GM08714 (cell line): ENCODE results near the gene FOCAD.
A peak's percentile ranks its signal among the peaks of the same experiment; 100 is the strongest.
"Not testable (repeated sequence)": the region's sequence is repeated elsewhere in the genome, so short reads cannot be mapped to it uniquely, and the experiment has no call there.

Experiments used
- H3K4me3 ChIP-seq: fragments of 200-500 bp; sonication (Bioruptor generic); 2 replicates; pipeline ENCODE4 v1.5.1; 2014; ENCODE audit warnings: mild to moderate bottlenecking, low read length, inconsistent platforms
- ZNF274 ChIP-seq: IDR thresholded peaks from 2 replicates; pipeline ENCODE4 v1.6.1; 2012; ENCODE audit warnings: mild to moderate bottlenecking, low read depth, low read length

The FOCAD gene

DNA sequence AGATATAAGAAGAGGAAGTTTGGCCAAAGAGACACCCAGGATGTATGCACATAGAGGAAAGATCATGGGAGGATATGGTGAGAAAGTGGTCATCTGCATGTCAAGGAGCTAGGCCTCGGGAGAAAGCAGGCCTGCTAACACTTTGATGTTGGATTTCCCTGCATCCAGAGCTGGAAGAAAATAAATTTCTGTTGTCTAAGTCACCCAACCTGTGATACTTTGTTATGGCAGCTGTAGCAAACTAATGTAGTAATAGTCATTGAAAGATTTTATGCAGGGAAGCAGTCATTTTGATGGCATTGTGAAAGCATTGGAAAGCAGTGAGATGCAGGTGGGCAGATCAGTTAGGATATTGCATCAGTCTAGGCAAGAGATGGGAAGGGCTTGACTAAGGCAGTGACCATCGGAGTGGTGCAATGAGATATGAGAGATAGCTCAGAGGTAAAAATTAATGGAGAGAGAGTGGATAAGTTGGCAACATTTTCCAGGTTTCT lies 24.5 kb upstream of the FOCAD start:
- TF ChIP-seq ZNF274, result no peak

DNA sequence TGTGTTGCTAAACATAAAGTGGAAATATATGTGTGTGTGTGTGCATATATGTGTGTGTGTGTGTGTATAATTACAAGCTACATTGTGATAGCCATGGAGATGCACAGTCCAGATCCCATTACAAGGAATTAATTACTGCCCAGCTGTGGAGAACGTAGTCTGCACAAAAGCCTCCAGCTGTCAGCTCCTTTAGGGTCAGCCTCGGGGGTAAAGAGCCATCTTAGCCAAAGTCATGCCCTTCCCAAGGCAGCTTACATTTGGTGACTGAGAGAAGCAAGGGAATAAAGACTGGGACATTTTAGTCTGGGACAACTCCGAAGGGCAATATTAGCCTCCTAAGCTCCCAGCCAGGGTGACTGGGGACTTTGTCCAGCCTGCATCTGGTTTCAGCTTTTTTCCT lies 21.9 kb upstream of the FOCAD start:
- H3K4me3 ChIP-seq, result no peak overlapping the region
- no peak for TF ChIP-seq ZNF274

More for the DNA sequence above, 24.5 kb upstream of the FOCAD start:
- peak overlapping the region; percentile 64; the same call in 1 of the 2 replicates for H3K4me3 ChIP-seq

DNA sequence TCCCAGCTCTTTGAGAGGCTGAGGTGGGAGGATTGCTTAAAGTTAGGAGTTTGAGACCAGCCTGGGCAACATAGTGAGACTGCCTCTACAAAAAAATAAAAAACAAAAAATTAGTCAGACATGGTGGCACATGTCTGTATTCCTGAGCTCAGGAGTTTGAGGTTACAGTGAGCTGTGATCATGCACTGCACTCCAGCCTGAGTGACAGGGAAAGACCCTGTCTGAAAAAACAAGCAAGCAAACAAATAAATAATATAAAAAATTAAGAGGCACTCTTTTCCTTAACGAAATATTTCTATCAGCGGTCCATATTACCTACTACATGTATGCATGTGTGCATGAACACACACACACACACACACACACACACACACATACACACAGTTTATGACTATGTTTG lies 20.9 kb upstream of the FOCAD start:
- TF ChIP-seq ZNF274, result no peak
- H3K4me3 ChIP-seq, result no peak overlapping the region

DNA sequence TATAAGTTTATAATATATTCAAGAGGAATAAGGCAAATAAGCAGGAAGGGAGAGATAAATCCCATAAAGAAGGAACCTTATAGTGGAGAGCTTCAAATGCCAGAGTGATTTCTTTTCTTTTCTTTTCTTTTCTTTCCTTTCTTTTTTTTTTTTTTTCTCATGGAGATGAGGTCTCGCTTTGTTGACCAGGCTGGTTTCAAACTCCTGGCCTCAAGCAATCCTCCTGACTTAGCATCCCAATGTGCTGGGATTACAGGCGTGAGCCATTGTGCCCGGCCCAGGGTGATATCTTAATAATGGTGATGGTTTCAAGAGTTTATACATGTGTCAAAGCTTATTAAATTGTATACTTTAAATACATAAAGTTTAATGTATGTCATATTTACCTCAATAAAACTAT lies 19.6 kb upstream of the FOCAD start:
- TF ChIP-seq ZNF274, result no peak
- no peak overlapping the region; the same call in 1 of the 2 replicates for H3K4me3 ChIP-seq

DNA sequence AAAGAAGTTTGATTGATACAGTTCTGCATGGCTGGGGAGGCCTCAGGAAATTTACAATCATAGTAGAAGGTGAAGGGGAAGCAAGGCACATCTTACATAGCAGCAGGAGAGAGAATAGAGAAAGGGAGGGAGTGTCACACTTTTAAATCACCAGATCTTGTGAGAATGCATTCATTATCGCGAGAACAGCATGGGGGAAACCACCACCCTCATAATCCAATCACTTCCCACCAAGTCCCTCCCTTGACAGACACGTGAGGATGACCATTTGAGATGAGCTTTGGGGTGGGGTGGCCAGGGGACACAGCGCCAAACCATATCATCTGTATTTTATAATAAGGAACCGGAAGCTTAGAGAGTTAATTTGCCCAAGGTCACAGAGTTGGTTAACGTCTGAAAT lies 13.7 kb upstream of the FOCAD start:
- H3K4me3 ChIP-seq, result no peak overlapping the region
- TF ChIP-seq ZNF274, result no peak

DNA sequence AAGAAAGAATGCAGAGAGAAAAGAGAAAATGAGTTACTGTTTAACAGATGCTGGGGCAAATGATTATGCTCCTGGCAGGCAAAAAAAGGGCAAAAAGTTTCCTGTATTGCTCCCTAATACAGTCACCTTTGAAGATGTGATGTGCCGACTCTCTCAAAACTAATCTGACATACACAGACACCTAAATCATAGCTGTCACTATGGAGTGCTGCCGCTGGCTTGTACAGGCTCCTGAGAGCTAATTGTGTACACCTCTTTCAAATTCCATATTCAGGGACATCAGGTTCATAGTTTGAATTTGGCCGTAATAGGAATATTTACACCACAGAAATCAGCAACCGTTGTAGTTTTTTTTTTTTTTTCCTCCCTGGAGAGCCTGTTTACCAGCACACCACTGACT lies 12.4 kb upstream of the FOCAD start:
- TF ChIP-seq ZNF274, result no peak
- H3K4me3 ChIP-seq, result no peak overlapping the region

DNA sequence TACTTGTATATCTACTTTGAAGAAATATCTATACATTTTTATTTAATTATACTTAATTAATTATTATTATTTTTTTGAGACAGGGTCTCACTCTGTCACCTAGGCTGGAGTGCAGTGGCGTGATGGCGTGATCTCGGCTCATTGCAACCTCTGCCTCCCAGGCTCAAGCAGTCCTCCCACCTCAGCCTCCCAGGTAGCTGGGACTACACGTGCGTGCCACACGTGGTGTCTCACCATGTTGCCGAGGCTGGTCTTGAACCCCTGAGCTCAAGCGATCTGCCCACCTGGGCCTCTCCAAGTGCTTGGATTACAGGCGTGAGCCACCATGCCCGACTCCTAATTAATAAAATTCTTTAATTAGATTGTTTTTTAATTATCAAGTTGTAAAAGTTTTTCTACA lies 10.5 kb upstream of the FOCAD start:
- not testable (repeated sequence) for H3K4me3 ChIP-seq

DNA sequence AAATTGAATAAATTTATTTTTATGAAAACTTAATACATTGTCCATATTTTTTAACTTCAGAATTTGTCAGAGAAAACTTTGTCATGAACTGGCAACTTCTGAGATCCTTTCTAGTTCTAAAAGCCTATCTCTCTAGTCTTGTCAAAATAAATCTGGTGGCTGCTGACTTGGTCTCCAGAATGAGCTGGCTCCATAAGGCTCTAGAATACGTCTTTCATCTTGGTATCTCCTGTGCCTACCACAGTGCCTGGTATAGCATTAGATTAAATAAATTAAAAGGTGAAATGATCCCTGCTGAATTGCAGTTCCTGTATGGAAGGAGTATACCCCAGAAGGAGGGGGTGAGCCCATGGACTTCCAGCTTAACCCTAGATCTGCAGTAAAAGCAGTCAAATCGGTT lies 2.6 kb upstream of the FOCAD start:
- TF ChIP-seq ZNF274, result no peak

DNA sequence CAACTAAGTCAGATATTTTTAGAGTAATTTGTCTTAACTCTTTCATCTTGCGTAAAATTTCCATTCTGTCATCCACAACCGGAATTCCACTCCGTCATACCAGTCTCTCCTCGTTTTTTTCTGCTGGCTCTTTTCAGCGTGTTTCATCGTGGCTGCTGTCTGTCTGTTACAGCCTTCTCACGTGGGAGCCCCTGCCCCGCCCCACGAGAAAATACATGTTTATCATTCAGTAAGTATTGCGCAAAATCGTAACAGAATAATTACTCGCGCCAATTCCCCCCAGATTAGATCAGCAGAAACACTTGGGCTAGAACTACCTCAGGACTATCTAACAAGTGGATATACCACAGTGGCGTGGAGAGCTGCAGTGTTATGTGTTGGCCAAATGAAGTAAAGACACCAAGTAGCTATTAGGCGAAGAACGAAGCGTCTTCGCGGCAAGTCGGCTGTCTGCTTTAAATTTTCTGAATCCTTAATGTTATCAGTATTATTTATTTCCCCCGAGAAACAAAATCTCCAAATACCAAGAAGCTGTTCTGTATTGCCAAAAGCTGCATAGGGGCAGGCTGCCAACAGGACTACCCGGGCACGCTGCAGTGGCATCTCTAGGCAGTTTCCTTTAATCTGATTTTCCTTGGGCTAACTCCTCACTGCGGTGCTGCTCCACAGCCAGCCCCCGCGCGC lies 566 bp upstream of the FOCAD start:
- TF ChIP-seq ZNF274, result no peak
- peak overlapping the region; percentile 84 for H3K4me3 ChIP-seq

More for the DNA sequence above, 2.6 kb upstream of the FOCAD start:
- no peak overlapping the region for H3K4me3 ChIP-seq

DNA sequence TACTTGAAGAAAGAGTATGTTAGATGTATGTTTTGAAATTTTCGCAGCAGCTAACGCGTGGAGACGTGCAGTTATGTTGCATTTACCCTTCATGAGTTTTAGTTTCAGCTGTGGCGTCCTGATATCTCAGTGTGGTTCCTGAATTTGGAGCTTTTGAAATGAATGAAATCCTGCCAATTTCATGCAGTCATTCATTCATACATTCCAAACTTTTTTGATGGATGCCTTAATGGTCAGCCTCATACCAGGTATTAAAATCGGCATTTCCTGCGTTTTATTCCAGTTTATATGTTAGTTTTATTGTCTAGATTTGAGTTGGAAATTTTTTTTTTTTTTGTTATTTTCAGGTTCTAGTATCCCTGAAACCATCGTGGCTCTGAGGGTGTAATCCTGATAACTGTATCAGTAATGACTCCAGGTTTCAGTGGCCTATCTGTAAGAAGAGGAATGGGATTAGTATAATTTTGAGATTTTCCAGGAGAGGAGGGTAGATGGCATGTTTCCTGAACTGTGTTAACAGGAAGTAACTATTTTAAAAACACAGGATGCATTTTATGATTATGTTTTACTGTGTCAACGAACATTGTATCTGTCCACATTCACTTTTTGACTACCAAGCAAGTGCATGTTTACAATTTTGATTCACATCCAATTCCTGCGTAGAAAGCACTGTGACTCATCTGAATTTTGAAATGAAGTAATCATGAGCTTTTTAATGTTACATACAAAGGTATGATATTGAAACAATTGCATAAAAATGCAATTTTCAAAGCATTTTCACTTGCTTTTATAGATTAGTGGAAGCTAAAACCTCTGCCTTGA lies 1.0 kb downstream of the FOCAD start:
- peak overlapping the region; percentile 84 for H3K4me3 ChIP-seq
- no peak for TF ChIP-seq ZNF274

DNA sequence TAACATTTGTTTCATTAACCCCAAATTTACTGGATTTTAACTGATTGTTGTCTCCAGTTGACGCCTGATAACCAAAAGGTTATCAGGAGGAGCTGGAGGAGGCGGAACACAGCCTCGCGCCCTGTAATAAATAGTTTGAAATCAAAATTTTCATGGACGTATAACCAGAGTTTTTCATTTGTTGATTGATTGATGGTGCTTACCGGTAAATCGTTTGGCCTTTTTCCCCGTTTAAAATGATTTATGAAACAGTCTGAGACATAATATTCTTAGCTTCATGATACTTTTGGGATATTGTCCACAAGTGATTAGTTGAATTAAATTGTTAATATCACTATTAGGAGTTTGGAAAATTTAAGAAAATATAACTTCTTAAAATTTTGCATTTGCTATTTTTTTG lies 1.7 kb downstream of the FOCAD start:
- H3K4me3 ChIP-seq, result peak overlapping the region; percentile 84

DNA sequence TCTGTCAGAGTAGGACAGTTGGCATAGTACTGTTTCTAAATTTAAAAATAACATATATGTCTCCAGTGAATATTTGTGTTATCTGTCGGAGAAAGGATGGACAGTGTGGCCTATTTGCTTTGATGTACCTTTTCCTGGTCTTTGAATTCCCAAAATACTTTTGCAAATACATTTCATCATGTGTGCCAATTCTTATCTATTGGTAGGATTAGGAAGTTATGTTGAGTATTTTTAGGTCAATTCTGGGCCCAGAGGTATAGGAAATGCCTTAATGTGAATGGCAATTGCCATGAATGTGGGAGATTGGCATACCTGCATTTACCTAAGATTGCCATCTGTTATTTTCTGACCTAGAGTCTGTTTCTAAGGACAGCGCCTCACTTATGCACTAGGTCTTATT lies 5.8 kb downstream of the FOCAD start:
- no peak for TF ChIP-seq ZNF274
- H3K4me3 ChIP-seq, result no peak overlapping the region

More for the DNA sequence above, 1.7 kb downstream of the FOCAD start:
- no peak for TF ChIP-seq ZNF274

DNA sequence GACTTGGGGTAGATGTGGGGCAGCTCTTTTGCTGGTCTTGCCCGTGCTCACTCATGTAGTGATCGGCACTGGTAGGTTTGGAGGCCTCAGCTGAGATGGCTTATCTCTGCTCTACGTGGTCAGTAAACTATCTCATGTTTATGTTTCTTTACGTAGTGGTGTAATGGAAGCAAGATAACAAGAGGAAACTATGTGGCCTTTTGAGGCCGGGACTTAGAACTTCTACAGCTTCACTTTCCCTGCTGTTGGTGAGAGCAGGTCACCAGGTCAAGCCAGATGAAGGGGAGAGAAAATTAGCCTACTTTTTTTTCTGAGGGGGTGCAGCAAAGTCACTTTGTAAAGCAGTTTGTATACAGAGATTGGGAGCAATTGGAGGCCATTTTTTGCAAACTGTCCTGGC lies 8.5 kb downstream of the FOCAD start:
- TF ChIP-seq ZNF274, result no peak
- H3K4me3 ChIP-seq, result no peak overlapping the region

DNA sequence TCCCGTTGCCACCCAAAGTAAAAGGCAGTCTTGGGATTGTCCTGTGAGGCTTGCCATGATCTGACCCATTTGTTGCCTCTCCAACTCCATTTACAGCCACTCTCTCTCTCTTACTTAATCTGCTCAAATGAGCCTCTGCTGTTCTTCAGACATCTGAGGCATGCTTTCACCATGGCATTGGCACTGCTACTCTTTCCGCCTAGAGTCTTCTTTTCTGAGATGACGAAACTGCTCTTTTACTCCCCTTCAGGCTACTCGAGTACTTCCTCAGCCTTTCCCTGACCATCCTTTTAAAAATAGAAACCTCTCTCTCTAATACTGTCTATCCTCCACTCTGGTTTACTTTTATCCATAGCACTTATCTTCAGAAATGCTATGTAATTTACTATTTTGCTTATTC lies 9.0 kb downstream of the FOCAD start:
- TF ChIP-seq ZNF274, result no peak
- no peak overlapping the region for H3K4me3 ChIP-seq

DNA sequence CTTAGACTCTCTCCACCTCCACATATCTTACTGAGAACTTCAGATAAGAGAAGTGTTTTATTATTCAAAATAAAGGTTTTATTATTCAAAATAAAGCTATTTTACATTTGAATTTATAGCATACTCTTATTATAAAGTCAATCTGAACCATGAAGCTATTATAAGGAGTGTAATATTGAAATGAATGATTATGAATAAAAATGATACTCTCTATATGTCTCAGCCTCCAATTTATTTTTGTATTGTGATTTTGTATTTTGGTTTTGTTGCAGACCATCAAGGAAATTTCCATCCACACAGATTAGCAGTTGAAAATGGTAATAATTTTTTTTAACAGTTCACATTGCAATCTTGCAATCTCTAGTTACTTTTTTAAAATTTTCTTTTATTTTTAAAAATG lies 10.2 kb downstream of the FOCAD start:
- H3K4me3 ChIP-seq, result no peak overlapping the region
- no peak for TF ChIP-seq ZNF274
